IMR-90 (cell line): ENCODE results near the gene HPN. TPM values are rescaled to one million over a fixed set of nuclear protein-coding genes. Genes with fewer than 3 reads are reported as not detected.

Source experiments
- ATAC-seq: fragments of 200-7000 bp; cut with Tn5 transposase; 2 replicates; pipeline ENCODE4 v1.9.1; 2020; ENCODE audit warnings: low read depth, mild to moderate bottlenecking, moderate library complexity
- BruUV-seq: library from RNA; stranded (reverse); fragments of 400-500 nt; replicated peaks from 2 replicates; lab custom pipeline; 2021; lab: Mats Ljungman, UMichigan
- CTCF ChIA-PET: fragments of 300-600 bp; formaldehyde crosslinking; extraction: SDS; loops from one replicate; lab custom pipeline; 2021; ENCODE audit warnings: antibody characterized with exemption; lab: Yijun Ruan, JAX
- POLR2A ChIA-PET: fragments of 300-600 bp; sonication (Branson Sonifier 250); formaldehyde crosslinking; loops from one replicate; lab custom pipeline; 2022; ENCODE audit warnings: antibody characterized with exemption; ENCODE audit not compliant: unreplicated experiment; lab: Charles Lee
- DNase-seq: peaks from one replicate; pipeline ENCODE4 v3.0.0; 2013
- H2AFZ ChIP-seq: replicated peaks from 2 replicates; pipeline ENCODE3; 2013; ENCODE audit warnings: low read length, mild to moderate bottlenecking; ENCODE audit not compliant: poor library complexity
- H2AK5ac ChIP-seq: 2 replicates; pipeline ENCODE4 v1.6.1; 2013; ENCODE audit warnings: low read depth, low read length, inconsistent platforms
- H2AK9ac ChIP-seq: replicated peaks from 2 replicates; pipeline ENCODE3; 2013; ENCODE audit warnings: mild to moderate bottlenecking, low read depth, low read length, moderate library complexity; ENCODE audit not compliant: poor library complexity
- H2BK120ac ChIP-seq: 2 replicates; pipeline ENCODE4 v1.6.1; 2013; ENCODE audit warnings: low read depth, low read length, inconsistent platforms
- H2BK15ac ChIP-seq: 3 replicates; pipeline ENCODE4 v1.6.1; 2013; ENCODE audit warnings: low read depth, low read length, inconsistent platforms
- H2BK20ac ChIP-seq: 2 replicates; pipeline ENCODE4 v1.6.1; 2013; ENCODE audit warnings: low read depth, mild to moderate bottlenecking, inconsistent platforms, low read length, moderate library complexity
- H2BK5ac ChIP-seq: 2 replicates; pipeline ENCODE4 v1.6.1; 2013; ENCODE audit warnings: mild to moderate bottlenecking, low read depth, low read length, inconsistent platforms; ENCODE audit not compliant: poor library complexity, severe bottlenecking
- H3K14ac ChIP-seq: replicated peaks from 2 replicates; pipeline ENCODE4 v1.6.1; 2013; ENCODE audit warnings: low read depth, low read length, inconsistent platforms
- H3K18ac ChIP-seq: 2 replicates; pipeline ENCODE4 v1.6.1; 2013; ENCODE audit warnings: low read depth, low read length, control low read depth
- H3K23ac ChIP-seq: 2 replicates; pipeline ENCODE4 v1.6.1; 2013; ENCODE audit warnings: low read depth, low read length, inconsistent platforms
- H3K27ac ChIP-seq: 2 replicates; pipeline ENCODE4 v1.5.1; 2013; ENCODE audit warnings: mild to moderate bottlenecking, control low read depth, low read length; ENCODE audit not compliant: insufficient read depth
- H3K27me3 ChIP-seq: 2 replicates; pipeline ENCODE4 v1.6.1; 2013; ENCODE audit warnings: low read length; ENCODE audit not compliant: control insufficient read depth, insufficient read depth
- H3K36me3 ChIP-seq: 2 replicates; pipeline ENCODE4 v1.6.1; 2013; ENCODE audit warnings: low read length, mixed read lengths; ENCODE audit not compliant: control insufficient read depth, insufficient read depth
- H3K4ac ChIP-seq: 2 replicates; pipeline ENCODE4 v1.6.1; 2013; ENCODE audit warnings: low read depth, low read length, inconsistent platforms
- H3K4me1 ChIP-seq: 2 replicates; pipeline ENCODE4 v1.6.1; 2013; ENCODE audit warnings: low read length, mixed read lengths; ENCODE audit not compliant: control insufficient read depth, insufficient read depth
- H3K4me2 ChIP-seq: 2 replicates; pipeline ENCODE4 v1.6.1; 2013; ENCODE audit warnings: low read depth, mild to moderate bottlenecking, control low read depth, low read length, moderate library complexity
- H3K4me3 ChIP-seq: 2 replicates; pipeline ENCODE4 v1.5.1; 2013; ENCODE audit warnings: low read depth, mild to moderate bottlenecking, control low read depth, low read length, moderate library complexity; ENCODE audit not compliant: insufficient read depth
- H3K56ac ChIP-seq: 2 replicates; pipeline ENCODE4 v1.6.1; 2013; ENCODE audit warnings: low read length, inconsistent platforms; ENCODE audit not compliant: insufficient read depth; ENCODE audit errors: extremely low read depth
- H3K79me1 ChIP-seq, 2 experiments: 2 replicates each; pipeline ENCODE4 v1.6.1; 2013; ENCODE audit warnings: low read length in 2 of 2, inconsistent platforms in 1 of 2, low read depth in 1 of 2
- H3K9ac ChIP-seq: 2 replicates; pipeline ENCODE4 v1.6.1; 2013; ENCODE audit warnings: low read depth, low read length, control low read depth
- H3K9me1 ChIP-seq: 2 replicates; pipeline ENCODE4 v1.6.1; 2013; ENCODE audit warnings: low read length, inconsistent platforms; ENCODE audit not compliant: insufficient read depth
- H3K9me3 ChIP-seq: 2 replicates; pipeline ENCODE4 v1.6.1; 2013; ENCODE audit warnings: low read length; ENCODE audit not compliant: control insufficient read depth, insufficient read depth
- H4K20me1 ChIP-seq: 2 replicates; pipeline ENCODE4 v1.6.1; 2013; ENCODE audit warnings: low read length, inconsistent platforms; ENCODE audit not compliant: insufficient read depth
- H4K5ac ChIP-seq: 2 replicates; pipeline ENCODE4 v1.6.1; 2013; ENCODE audit warnings: mild to moderate bottlenecking, low read depth, low read length, control low read depth
- H4K8ac ChIP-seq, 2 experiments: 2 replicates each; pipeline ENCODE4 v1.6.1; 2013; ENCODE audit warnings: low read depth in 2 of 2, low read length in 2 of 2, control low read depth in 1 of 2, inconsistent platforms in 1 of 2
- H4K91ac ChIP-seq: 2 replicates; pipeline ENCODE4 v1.6.1; 2013; ENCODE audit warnings: low read depth, low read length, inconsistent platforms; ENCODE audit not compliant: insufficient read depth
- BHLHE40 ChIP-seq: fragments of 150-350 bp; IDR thresholded peaks from 2 replicates; pipeline ENCODE4 v1.6.1; 2016; ENCODE audit warnings: mild to moderate bottlenecking, low read depth, low read length
- CEBPB ChIP-seq: IDR thresholded peaks from 2 replicates; pipeline ENCODE4 v1.6.1; 2012; ENCODE audit warnings: low read depth, low read length, improper control_type of control experiment
- CHD1 ChIP-seq: IDR thresholded peaks from 2 replicates; pipeline ENCODE4 v1.6.1; 2012; ENCODE audit warnings: low read depth, low read length, improper control_type of control experiment
- FOS ChIP-seq: fragments of 150-350 bp; IDR thresholded peaks from 2 replicates; pipeline ENCODE4 v1.6.1; 2016; ENCODE audit warnings: low read depth, low read length
- MAFK ChIP-seq: IDR thresholded peaks from 2 replicates; pipeline ENCODE4 v1.6.1; 2012; ENCODE audit warnings: low read depth, low read length, improper control_type of control experiment
- MAZ ChIP-seq: IDR thresholded peaks from 2 replicates; pipeline ENCODE4 v1.6.1; 2012; ENCODE audit warnings: low read depth, mild to moderate bottlenecking, low read length, improper control_type of control experiment, moderate library complexity, borderline replicate concordance
- MXI1 ChIP-seq: IDR thresholded peaks from 2 replicates; pipeline ENCODE4 v1.6.1; 2012; ENCODE audit warnings: low read depth, mild to moderate bottlenecking, low read length, moderate library complexity, borderline replicate concordance
- NFE2L2 ChIP-seq: fragments of 150-350 bp; IDR thresholded peaks from 2 replicates; pipeline ENCODE4 v1.6.1; 2016; ENCODE audit warnings: low read depth, mild to moderate bottlenecking, low read length
- POLR2A ChIP-seq: IDR thresholded peaks from 2 replicates; pipeline ENCODE4 v1.6.1; 2012; ENCODE audit warnings: mild to moderate bottlenecking, low read depth, low read length
- RAD21 ChIP-seq: IDR thresholded peaks from 2 replicates; pipeline ENCODE4 v1.6.1; 2012; ENCODE audit warnings: low read length, improper control_type of control experiment
- RCOR1 ChIP-seq: IDR thresholded peaks from 2 replicates; pipeline ENCODE4 v1.6.1; 2012; ENCODE audit warnings: mild to moderate bottlenecking, low read length, improper control_type of control experiment; ENCODE audit not compliant: insufficient replicate concordance
- RFX5 ChIP-seq: IDR thresholded peaks from 2 replicates; pipeline ENCODE4 v1.8.0; 2012; ENCODE audit warnings: low read depth, mild to moderate bottlenecking, low read length, moderate library complexity
- SMC3 ChIP-seq: fragments of 150-350 bp; IDR thresholded peaks from 2 replicates; pipeline ENCODE4 v1.6.1; 2016; ENCODE audit warnings: low read depth, mild to moderate bottlenecking, antibody characterized with exemption, low read length, moderate library complexity
- USF2 ChIP-seq: fragments of 150-350 bp; IDR thresholded peaks from 2 replicates; pipeline ENCODE4 v1.6.1; 2017; ENCODE audit warnings: mild to moderate bottlenecking, antibody characterized with exemption, low read length, low read depth
- WGBS, 2 experiments: methylation state at CpG; one replicate each; pipeline versions ENCODE4 v1.1.5 to v1.1.7; 2013; ENCODE audit warnings: missing lambda C conversion rate in 2 of 2; ENCODE audit not compliant: insufficient read length in 1 of 2; ENCODE audit errors: extremely low coverage in 2 of 2; 5-methylcytosine and 5-hydroxymethylcytosine counted together
- dilution Hi-C: fragments of 300-500 bp; cut with HindIII; formaldehyde crosslinking; loops from one replicate; pipeline ENCODE4 v1.14.3; 2018; ENCODE audit warnings: low sequenced_read_pairs; ENCODE audit not compliant: unreplicated experiment
- in situ Hi-C: fragments of 300-500 bp; cut with MboI; formaldehyde crosslinking; loops from 3 replicates; pipeline ENCODE4 v1.14.3; 2019; ENCODE audit warnings: low sequenced_read_pairs, inconsistent platforms, mixed read lengths
- intact Hi-C: fragments of 100-400 bp; cut with micrococcal nuclease; formaldehyde crosslinking; loops from 2 replicates; pipeline ENCODE4 v1.10.0; 2022
- polyA plus RNA-seq, 3 experiments: library from polyadenylated mRNA; depleted of rRNA; stranded (reverse); fragments of >200 nt; gene quantifications; 2 replicates each; pipeline ENCODE4 v1.2.3, GENCODE V29; 2012; ENCODE audit warnings: low replicate concordance in 1 of 3
- total RNA-seq: library from RNA; depleted of rRNA; stranded (reverse); fragments of >200 nt; gene quantifications from 2 replicates; pipeline ENCODE4 v1.2.3, GENCODE V29; 2012
- TF ChIP-seq, protein P1 (sequence below): conservative IDR thresholded peaks from 2 replicates; pipeline ENCODE4 v1.5.1; 2012; ENCODE audit warnings: mild to moderate bottlenecking, low read depth, low read length, improper control_type of control experiment
- TF ChIP-seq, protein P2 (sequence below): fragments of 150-350 bp; IDR thresholded peaks from 2 replicates; pipeline ENCODE4 v1.6.1; 2016; ENCODE audit warnings: low read depth, mild to moderate bottlenecking, low read length, moderate library complexity, borderline replicate concordance

The HPN gene
- total and polyA plus RNA-seq, 2 of the 4 experiments (the other 2 are of a cell fraction): not detected

- Histone ChIP-seq H3K9ac (no peak overlapping the region), H3K27me3 (no peaks in the 10 kb centered on the region; the same call in 1 of the 2 replicates), H2AK5ac (no peak overlapping the region), H4K20me1 (no peaks in the 10 kb centered on the region), H2BK120ac (no peak overlapping the region), H3K9me1 (no peaks in the 10 kb centered on the region), H3K56ac (no peak overlapping the region), H2AK9ac (no peak overlapping the region), H4K8ac (no peak overlapping the region), H3K79me1 (no peaks in the 10 kb centered on the region), H4K5ac (no peak overlapping the region), H3K23ac (no peak overlapping the region), H3K36me3 (no peaks in the 10 kb centered on the region), H4K91ac (no peak overlapping the region), H3K27ac (no peak overlapping the region), H2AFZ (no peak overlapping the region), H3K18ac (no peak overlapping the region), H2BK15ac (no peak overlapping the region), H3K4me2 (no peak overlapping the region), H2BK5ac (no peak overlapping the region), H3K14ac (no peak overlapping the region), H2BK20ac (no peak overlapping the region), H3K4me1 (peaks cover 4% of the 10 kb centered on the region), H3K9me3 (peaks cover 5% of the 10 kb centered on the region), H3K4me3 (no peak overlapping the region), H3K4ac (no peak overlapping the region)
- ChIA-PET CTCF (no interaction called here), POLR2A (no interaction called here)
- intact Hi-C loops: no loop called here
- TF ChIP-seq BHLHE40 (no peak), MAZ (no peak), SMC3 (no peak), NFE2L2 (no peak), POLR2A (no peak), RFX5 (no peak), MXI1 (no peak), FOS (no peak), MAFK (no peak), CEBPB (no peak), USF2 (no peak), RCOR1 (no peak), RAD21 (no peak), CHD1 (no peak)
- TF ChIP-seq, protein P1, sequence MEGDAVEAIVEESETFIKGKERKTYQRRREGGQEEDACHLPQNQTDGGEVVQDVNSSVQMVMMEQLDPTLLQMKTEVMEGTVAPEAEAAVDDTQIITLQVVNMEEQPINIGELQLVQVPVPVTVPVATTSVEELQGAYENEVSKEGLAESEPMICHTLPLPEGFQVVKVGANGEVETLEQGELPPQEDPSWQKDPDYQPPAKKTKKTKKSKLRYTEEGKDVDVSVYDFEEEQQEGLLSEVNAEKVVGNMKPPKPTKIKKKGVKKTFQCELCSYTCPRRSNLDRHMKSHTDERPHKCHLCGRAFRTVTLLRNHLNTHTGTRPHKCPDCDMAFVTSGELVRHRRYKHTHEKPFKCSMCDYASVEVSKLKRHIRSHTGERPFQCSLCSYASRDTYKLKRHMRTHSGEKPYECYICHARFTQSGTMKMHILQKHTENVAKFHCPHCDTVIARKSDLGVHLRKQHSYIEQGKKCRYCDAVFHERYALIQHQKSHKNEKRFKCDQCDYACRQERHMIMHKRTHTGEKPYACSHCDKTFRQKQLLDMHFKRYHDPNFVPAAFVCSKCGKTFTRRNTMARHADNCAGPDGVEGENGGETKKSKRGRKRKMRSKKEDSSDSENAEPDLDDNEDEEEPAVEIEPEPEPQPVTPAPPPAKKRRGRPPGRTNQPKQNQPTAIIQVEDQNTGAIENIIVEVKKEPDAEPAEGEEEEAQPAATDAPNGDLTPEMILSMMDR: no peak
- TF ChIP-seq, protein P2, sequence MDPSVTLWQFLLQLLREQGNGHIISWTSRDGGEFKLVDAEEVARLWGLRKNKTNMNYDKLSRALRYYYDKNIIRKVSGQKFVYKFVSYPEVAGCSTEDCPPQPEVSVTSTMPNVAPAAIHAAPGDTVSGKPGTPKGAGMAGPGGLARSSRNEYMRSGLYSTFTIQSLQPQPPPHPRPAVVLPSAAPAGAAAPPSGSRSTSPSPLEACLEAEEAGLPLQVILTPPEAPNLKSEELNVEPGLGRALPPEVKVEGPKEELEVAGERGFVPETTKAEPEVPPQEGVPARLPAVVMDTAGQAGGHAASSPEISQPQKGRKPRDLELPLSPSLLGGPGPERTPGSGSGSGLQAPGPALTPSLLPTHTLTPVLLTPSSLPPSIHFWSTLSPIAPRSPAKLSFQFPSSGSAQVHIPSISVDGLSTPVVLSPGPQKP: no peak
- 88% methylated on average over 5 of the region's 10 CpGs; no CpG with 5 or more reads in 1 of the 2 experiments for WGBS, 2 experiments
- no peak for ATAC-seq
- DNase-seq: no peak
- in situ Hi-C loops: loop anchor here (5.0 kb wide), 1 partner anchor 72 kb away; the partner anchor contains the start of genes FXYD1 and LGI4
- no TSS peak for BruUV-seq
- dilution Hi-C loops: no loop called here
These were observed 24.1 kb downstream of the HPN start for GRCh38 chr19:35065574-35065973.
